Stimulated activated CD8-positive, alpha-beta memory T cell treated with anti-CD3 and anti-CD28 coated beads, Interleukin-15, amount 100 ng/mL, for 1 hour (primary cell): ENCODE data around the gene CHD3.

Source experiments
- DNase-seq: peaks from one replicate; pipeline ENCODE4 v3.0.0-alpha.2; 2020; ENCODE audit warnings: low read depth

CHD3 gene

GRCh38 chr17:7894226-7894625, 5.6 kb downstream of the CHD3 start:
- no peak for DNase-seq

GRCh38 chr17:7894866-7895265, 6.3 kb downstream of the CHD3 start:
- no peak for DNase-seq

DNA sequence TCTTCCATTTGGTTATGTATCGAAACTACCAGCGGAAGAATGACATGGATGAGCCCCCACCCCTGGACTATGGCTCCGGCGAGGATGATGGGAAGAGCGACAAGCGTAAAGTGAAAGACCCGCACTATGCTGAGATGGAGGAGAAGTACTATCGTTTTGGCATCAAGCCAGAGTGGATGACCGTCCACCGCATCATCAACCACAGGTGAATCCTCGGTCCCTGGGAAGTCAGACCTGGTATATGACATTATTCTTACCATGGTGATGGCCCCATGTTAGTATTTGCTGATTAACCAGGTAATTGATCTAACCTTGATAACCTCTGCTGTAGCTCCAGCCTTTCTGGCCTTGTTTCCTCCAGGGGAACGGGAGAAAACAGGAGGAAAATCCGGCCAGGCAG, 8.5 kb downstream of the CHD3 start:
- no peak for DNase-seq

DNA sequence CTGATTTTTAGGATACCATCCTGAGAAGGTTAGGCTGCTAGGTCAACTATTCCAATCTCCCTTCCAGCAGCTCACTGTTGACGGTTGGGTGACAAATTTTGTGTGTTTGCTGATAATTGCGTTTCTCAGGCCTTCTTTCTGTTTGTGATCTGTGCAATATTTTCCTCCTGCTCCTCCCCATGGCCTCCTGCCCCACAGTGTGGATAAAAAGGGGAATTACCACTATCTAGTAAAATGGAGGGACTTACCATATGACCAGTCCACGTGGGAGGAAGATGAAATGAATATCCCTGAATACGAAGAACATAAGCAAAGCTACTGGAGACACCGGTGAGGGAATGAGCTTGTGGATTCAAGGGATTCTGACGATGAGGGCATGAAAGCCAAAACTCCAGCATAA, 9.2 kb downstream of the CHD3 start:
- no peak for DNase-seq

GRCh38 chr17:7903154-7904103, 14.8 kb downstream of the CHD3 start:
- DNase-seq: no peak

- no peak for DNase-seq
Measured at GRCh38 chr17:7909089-7909488, 20.5 kb downstream of the CHD3 start.

DNA sequence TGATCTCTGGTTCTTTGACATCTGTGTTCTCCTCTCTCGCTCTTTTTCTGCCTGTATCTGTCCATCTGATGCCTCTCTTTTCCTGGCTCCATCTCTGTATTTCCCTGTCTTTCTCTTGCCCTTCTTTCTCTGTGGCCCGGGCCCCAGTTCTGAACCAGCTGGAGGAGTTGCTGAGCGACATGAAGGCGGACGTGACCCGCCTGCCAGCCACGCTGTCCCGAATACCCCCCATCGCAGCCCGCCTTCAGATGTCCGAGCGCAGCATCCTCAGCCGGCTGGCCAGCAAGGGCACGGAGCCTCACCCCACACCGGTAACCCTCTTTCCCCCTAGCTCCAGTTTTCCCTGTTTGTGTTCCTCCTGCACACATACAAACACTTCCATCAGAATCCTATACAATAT, 21.7 kb downstream of the CHD3 start:
- no peak for DNase-seq

GRCh38 chr17:7910711-7911110, 22.1 kb downstream of the CHD3 start:
- no peak for DNase-seq

DNA sequence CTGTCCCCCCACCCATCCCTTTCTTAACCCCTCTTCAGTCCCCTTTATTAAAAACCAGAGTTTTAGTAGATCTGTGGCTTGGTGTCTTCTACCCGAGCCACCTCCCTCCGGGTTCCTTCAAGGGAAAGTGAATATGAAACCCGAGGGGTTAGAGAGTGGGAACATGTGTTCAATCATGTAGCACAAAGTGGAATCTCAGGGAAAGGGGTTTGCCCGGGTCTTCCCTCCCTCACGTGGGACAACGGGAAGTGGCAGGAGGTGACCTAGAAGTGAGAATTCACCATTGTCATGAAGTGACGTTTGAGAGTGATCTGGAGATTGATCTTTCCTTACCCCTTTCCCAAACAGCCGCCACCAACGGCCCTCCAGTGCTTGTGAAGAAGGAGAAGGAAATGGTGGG, 22.5 kb downstream of the CHD3 start:
- no peak for DNase-seq

DNA sequence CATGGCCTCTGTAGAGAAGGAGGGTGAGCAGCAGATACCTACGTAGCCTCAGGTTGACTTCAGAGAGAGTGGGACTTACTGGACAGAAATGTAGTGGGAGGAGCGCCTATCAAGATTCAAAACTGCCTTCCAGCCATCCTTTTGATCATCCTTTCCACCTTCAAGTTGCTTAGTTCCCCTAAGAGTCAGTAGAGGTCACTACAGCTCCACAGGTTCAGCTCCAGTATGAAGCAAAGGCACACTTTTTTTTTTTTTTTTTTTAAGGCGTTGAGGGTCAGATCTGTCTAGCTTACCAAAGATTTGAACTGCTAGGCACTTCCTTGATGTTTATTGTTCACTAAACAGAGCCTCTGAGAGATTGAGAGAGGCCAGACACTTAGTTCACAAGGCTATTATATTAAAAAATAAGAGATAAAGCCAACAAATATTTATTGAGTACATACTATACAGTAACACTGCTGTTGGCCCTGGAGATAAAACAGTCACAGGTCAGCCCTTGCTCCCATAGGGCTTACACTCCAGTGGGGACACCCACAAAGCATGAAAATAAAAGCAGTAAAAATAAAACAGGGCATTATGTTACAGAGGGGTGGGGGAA, 24.4 kb downstream of the CHD3 start:
- DNase-seq: no peak

- no peak for DNase-seq
Measured at GRCh38 chr17:7915179-7915610, 26.6 kb downstream of the CHD3 start.

- DNase-seq: peak; percentile 58
Measured at GRCh38 chr17:7915611-7916384, 27.2 kb downstream of the CHD3 start, which contains the start of gene RNF227. Gene RNF227, minus strand, starts transcription at chr17:7916289. Its CDS starts 94 bp downstream, at chr17:7916195.

- DNase-seq: no peak
Measured at GRCh38 chr17:7916385-7916682, 27.7 kb downstream of the CHD3 start.

GRCh38 chr17:7916808-7917207, 28.2 kb downstream of the CHD3 start:
- no peak for DNase-seq

DNA sequence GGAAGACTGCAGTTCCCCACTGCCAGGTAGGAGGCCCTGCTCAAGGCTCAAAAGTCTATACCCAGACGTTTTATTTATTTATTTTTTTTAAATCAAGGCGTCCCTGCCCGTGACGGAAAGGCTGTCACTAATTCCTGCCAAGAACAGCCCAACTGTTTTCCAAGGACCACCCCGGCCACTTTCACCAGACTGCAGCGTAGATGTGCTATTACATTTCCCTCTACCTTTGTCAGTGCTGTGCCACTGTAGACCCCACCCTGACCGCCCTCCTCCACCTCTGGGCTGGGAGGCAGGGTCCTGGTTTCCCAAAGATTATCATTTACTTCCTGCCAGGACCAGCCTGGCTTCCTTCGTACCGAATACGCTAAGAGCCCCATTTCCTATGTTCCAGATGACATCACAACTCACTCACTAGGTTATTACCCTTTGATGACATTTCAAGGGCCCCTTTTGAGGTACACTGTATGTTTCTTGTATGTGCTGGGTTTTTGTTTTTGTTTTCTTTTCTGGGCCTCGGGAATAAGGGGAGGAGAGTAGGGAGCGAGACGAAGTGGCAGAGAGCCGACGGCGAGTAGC, 33.8 kb downstream of the CHD3 start:
- DNase-seq: no peak

DNA sequence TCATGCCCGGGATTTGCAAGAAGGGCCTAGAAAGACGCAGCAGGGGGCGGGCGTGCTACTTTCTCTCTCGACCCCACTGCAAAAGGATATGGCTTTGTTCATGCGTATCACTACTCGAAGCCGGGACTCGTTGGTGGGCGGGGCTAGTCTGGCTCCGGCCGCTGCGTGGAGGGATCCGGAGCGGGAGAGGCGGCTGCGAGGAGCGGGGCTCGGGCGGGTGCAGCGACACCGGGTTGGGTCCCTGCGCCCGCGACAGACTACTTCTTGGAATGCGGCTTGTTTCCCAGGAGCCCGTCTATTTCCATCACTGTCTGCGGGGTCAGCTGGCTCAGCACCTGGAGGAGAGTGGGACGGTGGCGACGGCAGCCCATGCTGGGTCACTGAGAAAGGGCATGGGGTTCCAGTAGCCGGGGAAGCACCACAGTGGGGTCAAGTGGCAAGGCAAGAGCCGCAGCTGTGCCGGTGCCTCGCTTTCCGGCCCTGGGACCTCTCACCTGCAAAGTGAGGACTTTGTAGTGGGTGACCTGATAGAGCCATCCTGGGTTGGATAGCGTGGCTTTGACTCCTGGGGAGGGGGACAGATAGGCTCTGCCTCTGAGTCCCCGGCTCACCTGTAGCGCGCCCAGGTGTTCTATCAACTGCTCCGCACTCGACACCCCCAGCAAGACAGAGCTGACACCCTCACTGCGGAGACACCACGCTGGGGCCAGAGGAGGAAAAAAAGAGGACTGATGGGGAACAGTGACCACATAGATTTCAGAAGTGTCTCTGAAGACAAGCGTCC, 34.4 kb downstream of the CHD3 start:
- peak; percentile 71 for DNase-seq

DNA sequence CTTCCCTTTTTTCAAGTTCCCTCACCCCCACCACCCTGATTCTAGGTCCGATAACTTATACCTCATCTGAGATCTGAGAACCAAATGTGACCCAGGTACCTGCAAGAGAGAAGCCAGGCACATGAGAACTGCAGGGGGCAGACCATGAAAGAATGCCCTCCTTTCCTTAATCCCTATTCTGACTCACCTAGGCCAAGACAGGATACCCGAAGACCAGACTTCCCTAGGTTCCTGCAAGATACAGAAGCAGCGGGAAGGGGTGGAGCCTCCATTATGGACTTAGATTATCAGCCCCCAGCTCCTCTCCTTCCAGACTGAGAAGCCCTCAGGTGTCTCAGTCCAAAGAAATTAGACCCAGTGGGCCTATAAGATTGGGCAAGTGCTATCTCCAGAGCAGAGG, 39.0 kb downstream of the CHD3 start:
- no peak for DNase-seq

DNA sequence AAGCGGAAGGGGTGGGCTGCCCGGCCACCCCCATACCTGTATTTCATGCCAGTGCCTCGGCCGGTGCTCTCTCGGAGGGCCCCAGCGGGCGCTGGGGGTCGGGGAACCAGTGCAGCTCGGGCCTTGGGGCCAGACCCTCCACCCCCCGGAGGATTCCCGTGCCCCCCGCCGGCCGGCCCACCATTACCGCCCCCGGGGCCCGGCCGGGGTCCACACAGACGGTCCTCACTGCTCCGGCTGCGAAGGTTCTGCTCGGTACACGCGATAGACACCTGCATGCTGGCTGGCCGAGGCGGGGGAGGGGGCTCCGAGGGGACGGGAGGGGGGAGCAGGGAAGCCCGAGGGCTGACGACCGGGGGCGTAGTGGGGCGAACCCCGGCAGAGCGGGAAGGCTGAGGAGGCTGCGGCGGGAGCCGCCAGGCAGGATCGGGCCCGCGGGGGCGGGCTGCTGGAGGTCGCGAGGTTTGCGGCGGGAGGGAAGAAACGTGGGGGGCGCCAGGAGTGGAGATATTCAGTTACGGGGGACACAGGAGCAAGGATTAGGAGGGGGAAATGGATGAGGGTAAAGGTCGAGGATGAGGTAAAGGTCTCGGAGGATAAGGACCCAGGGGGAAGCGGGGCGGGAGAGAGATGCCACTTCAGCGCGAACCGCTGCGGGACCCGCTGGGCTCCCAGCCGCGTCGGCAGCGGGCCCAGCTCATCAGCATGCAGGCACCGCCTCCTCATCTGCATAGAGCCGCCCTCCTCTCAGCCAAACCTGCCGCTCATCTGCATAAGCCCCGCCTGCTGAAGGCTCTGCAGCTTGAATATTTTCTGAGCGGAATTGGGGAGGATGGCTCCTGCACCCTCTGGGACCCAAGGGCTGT, 40.8 kb downstream of the CHD3 start, which contains the start of gene KCNAB3:
Gene KCNAB3 (minus strand): TSS at position 699 of the 866 bp plus-strand sequence. CDS start 421 bp downstream, at position 278.
- no peak for DNase-seq

- DNase-seq: no peak
Measured at GRCh38 chr17:7930841-7931631, 42.4 kb downstream of the CHD3 start.
